Ishikawa (cell line): ENCODE measurements around the gene RILP.

Experiments
- CEBPB ChIP-seq: IDR thresholded peaks from 2 replicates; pipeline ENCODE4 v1.6.1; 2012
- CREB1 ChIP-seq: IDR thresholded peaks from 2 replicates; pipeline ENCODE4 v1.6.1; 2012; ENCODE audit warnings: low read depth
- EGR1 ChIP-seq: IDR thresholded peaks from 2 replicates; pipeline ENCODE4 v1.6.1; 2012
- EP300 ChIP-seq: IDR thresholded peaks from 2 replicates; pipeline ENCODE4 v1.6.1; 2012; ENCODE audit warnings: borderline replicate concordance
- FOXM1 ChIP-seq: IDR thresholded peaks from 2 replicates; pipeline ENCODE4 v1.6.1; 2012; ENCODE audit warnings: low read depth, borderline replicate concordance
- NFIC ChIP-seq: IDR thresholded peaks from 2 replicates; pipeline ENCODE4 v1.6.1; 2012
- RAD21 ChIP-seq: IDR thresholded peaks from 2 replicates; pipeline ENCODE4 v1.6.1; 2012; ENCODE audit warnings: low read depth
- TAF1 ChIP-seq: IDR thresholded peaks from 2 replicates; pipeline ENCODE4 v1.6.1; 2012; ENCODE audit warnings: low read depth, mild to moderate bottlenecking
- TCF12 ChIP-seq: IDR thresholded peaks from 2 replicates; pipeline ENCODE4 v1.6.1; 2012; ENCODE audit warnings: low read depth
- TEAD4 ChIP-seq: IDR thresholded peaks from 2 replicates; pipeline ENCODE4 v1.6.1; 2012
- USF1 ChIP-seq: IDR thresholded peaks from 2 replicates; pipeline ENCODE4 v1.6.1; 2012
- YY1 ChIP-seq: IDR thresholded peaks from 2 replicates; pipeline ENCODE4 v1.6.1; 2012; ENCODE audit warnings: low read depth
- ZBTB7A ChIP-seq: IDR thresholded peaks from 2 replicates; pipeline ENCODE4 v1.6.1; 2012; ENCODE audit warnings: low read depth
- TF ChIP-seq, protein P1 (sequence below): IDR thresholded peaks from 2 replicates; pipeline ENCODE4 v1.6.1; 2012
- TF ChIP-seq, protein P2 (sequence below): IDR thresholded peaks from 2 replicates; pipeline ENCODE4 v1.6.1; 2012; ENCODE audit warnings: low read depth, mild to moderate bottlenecking

The RILP gene

DNA sequence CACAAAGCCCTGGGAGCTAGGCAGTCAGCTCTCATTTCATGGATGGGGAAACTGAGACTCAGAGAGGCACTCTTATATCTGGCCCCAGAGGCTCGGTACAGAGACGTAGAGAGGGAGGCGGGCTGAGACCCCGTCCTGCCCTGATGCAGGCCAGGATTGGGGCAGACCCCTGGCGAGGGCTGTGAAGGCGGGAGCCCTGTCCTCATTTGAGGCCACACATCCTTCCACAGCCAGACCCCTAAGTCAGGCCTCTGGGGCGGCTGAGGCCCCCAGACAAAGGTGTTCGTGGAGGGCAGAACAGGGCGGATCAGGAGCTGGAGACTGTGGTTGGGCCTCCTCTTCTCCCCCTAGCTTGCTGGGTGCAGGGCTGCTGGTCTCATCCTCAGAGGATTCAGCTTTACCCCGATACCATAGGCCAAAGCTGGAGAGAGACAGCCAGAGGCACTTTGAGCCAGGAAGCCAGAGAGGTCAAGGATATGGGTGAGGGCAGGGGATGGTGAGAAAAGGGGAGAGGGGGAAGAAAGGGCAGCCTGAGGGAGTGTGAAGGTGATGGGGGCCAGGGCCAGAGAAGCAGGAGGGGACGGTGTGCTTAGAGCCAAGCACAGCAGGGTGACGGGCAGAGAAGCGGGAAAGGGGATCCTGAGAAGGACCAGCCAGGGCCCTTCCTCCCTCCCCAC, 3.3 kb downstream of the RILP start:
- TF ChIP-seq TCF12 (no peak), CEBPB (no peak), ZBTB7A (no peak), TAF1 (no peak), FOXM1 (no peak), YY1 (no peak), EP300 (no peak)
- TF ChIP-seq, protein P1, sequence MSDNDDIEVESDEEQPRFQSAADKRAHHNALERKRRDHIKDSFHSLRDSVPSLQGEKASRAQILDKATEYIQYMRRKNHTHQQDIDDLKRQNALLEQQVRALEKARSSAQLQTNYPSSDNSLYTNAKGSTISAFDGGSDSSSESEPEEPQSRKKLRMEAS: no peak

- TF ChIP-seq CREB1: no peak
- TF ChIP-seq TAF1: no peak
- TF ChIP-seq, protein P2, sequence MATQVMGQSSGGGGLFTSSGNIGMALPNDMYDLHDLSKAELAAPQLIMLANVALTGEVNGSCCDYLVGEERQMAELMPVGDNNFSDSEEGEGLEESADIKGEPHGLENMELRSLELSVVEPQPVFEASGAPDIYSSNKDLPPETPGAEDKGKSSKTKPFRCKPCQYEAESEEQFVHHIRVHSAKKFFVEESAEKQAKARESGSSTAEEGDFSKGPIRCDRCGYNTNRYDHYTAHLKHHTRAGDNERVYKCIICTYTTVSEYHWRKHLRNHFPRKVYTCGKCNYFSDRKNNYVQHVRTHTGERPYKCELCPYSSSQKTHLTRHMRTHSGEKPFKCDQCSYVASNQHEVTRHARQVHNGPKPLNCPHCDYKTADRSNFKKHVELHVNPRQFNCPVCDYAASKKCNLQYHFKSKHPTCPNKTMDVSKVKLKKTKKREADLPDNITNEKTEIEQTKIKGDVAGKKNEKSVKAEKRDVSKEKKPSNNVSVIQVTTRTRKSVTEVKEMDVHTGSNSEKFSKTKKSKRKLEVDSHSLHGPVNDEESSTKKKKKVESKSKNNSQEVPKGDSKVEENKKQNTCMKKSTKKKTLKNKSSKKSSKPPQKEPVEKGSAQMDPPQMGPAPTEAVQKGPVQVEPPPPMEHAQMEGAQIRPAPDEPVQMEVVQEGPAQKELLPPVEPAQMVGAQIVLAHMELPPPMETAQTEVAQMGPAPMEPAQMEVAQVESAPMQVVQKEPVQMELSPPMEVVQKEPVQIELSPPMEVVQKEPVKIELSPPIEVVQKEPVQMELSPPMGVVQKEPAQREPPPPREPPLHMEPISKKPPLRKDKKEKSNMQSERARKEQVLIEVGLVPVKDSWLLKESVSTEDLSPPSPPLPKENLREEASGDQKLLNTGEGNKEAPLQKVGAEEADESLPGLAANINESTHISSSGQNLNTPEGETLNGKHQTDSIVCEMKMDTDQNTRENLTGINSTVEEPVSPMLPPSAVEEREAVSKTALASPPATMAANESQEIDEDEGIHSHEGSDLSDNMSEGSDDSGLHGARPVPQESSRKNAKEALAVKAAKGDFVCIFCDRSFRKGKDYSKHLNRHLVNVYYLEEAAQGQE: no peak
- TF ChIP-seq RAD21: no peak
- no peak for TF ChIP-seq YY1
- TF ChIP-seq NFIC: no peak
- TF ChIP-seq, protein P1: no peak
- no peak for TF ChIP-seq TCF12
- no peak for TF ChIP-seq CEBPB
- TF ChIP-seq FOXM1: no peak
- TF ChIP-seq USF1: no peak
- TF ChIP-seq TEAD4: no peak
- no peak for TF ChIP-seq EGR1
Observed at GRCh38 chr17:1645207-1646171, 4.2 kb downstream of the RILP start, which contains the start of gene SCARF1. Gene SCARF1, minus strand, starts transcription at chr17:1645732. Its CDS starts 35 bp downstream, at chr17:1645697.

DNA sequence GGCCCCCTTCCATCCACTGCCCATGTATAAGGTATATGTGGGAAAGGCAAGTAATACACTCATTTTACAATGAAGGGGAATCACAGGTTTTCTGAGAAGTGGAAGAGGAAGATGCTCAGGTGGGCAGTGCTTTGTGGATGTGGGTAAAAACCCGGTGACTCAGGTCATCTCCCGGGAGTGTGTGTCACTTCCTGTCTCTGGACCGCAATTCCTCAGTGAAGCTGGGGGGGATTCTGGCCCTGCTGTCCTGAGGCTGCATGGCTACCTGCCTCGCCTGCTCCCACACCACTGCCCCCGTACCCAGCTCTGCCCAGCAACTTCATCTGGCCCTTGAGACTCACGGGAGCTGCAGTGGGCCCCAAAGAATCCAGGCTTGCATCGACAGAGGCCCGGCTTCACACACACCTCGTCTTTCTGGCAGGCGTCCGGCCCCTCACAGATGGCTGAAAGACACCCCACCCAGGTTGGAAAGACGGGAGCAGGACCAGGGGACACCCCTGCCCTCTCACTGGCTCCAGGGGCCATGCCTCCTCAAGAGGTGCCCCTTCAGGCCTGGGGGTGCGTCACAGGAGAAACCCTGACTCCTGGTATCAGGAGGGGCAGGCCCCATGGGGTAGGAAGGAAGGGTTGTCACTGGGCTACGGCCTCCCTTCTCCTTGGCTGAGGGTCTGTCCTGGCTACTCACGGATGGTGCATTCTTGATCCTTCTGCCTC, 5.0 kb downstream of the RILP start:
- no peak for TF ChIP-seq FOXM1
- no peak for TF ChIP-seq CEBPB
- TF ChIP-seq TCF12: no peak
- no peak for TF ChIP-seq USF1
- TF ChIP-seq, protein P2: no peak
- no peak for TF ChIP-seq TEAD4
- TF ChIP-seq CREB1: no peak
- no peak for TF ChIP-seq NFIC
- TF ChIP-seq TAF1: no peak
- no peak for TF ChIP-seq RAD21
- TF ChIP-seq YY1: no peak
- TF ChIP-seq EP300: no peak
- no peak for TF ChIP-seq EGR1
- TF ChIP-seq ZBTB7A: no peak
- TF ChIP-seq, protein P1: no peak

- TF ChIP-seq EGR1 (no peak), CEBPB (no peak), TAF1 (no peak), TEAD4 (no peak), NFIC (no peak), TCF12 (no peak), CREB1 (no peak), FOXM1 (no peak), RAD21 (no peak), ZBTB7A (no peak), USF1 (no peak), EP300 (no peak), YY1 (no peak)
- TF ChIP-seq, protein P2: no peak
- TF ChIP-seq, protein P1: no peak
Observed at GRCh38 chr17:1643999-1644492, 5.6 kb downstream of the RILP start.
